GM19025 (cell line): ENCODE results near the gene SRL.
A peak's percentile ranks its signal among the peaks of the same experiment; 100 is the strongest.

Experiments used
- ATAC-seq: cut with Tn5 transposase; IDR thresholded peaks from one replicate; pipeline ENCODE4 v1.9.1; 2021; ENCODE audit warnings: mild to moderate bottlenecking, low read depth, moderate library complexity; ENCODE audit not compliant: unreplicated experiment

Gene SRL

GRCh38 chr16:4204521-4204920 lies 37.4 kb downstream of the SRL start:
- no peak for ATAC-seq

DNA sequence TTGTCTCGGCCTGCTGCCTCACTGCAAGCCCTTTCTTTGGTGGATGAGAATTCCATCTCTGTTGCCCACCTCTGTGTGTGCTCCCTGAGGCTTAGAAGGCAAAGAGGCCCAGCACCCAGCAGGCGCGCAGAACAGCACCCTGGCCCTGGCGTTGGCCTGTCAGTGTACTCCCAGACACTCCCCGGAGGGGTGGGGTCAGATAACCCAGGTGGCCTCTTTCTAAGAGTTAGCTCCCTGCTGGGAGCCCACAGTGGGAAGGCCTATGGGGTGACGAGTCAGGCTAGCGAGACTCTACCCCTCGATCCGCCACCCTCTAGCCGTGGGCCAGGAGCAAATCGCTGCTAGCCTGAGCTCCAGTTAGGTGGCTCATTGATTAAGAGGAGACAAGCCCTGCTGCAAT lies 38.1 kb downstream of the SRL start:
- ATAC-seq, result no peak

GRCh38 chr16:4202615-4203345 lies 39.1 kb downstream of the SRL start:
- ATAC-seq, result no peak

- ATAC-seq, result no peak
These were observed 41.1 kb downstream of the SRL start for GRCh38 chr16:4200781-4201137.

GRCh38 chr16:4200000-4200780 lies 41.7 kb downstream of the SRL start:
- no peak for ATAC-seq

DNA sequence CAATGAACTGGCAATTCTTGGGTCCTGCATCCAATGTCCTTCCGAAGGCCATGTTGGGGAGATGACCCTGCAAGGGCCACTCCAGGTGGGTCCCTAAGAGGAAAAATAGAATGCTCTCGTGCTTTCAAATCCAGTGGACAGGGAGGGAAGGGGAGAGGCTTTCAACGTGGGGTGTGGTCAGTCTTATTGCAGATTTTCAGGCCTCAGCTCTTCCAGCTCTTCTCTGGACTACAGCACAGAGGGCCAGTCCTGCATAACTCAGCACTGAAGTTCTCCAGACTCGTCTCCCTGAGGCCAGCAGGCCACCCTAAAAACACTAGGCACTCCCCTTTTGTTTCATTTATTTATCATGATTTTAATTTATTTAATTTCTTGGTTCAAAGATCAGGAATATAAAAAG lies 43.1 kb downstream of the SRL start:
- no peak for ATAC-seq

GRCh38 chr16:4194661-4195060 lies 47.2 kb downstream of the SRL start:
- no peak for ATAC-seq

GRCh38 chr16:4193920-4194319 lies 48.0 kb downstream of the SRL start:
- no peak for ATAC-seq

DNA sequence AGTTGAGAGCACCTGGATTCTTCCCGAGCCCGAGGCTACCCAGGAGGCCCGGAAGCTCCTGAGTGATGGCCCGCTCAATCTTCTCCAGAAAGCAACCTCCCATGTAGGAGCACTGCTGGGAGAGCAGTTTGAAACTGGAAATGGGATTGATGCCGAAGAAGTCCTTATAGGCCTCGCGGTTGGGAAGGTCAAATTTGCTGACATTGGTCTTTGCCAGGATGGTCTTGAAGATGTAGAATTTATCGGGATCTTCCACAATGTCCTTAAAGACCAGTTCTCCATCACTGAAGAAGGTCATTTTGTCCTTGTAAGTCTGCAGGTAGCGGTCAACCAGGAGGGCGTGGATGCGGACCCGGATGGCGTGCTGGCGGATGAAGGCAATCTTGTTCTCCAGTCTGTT lies 49.7 kb downstream of the SRL start:
- ATAC-seq, result no peak

DNA sequence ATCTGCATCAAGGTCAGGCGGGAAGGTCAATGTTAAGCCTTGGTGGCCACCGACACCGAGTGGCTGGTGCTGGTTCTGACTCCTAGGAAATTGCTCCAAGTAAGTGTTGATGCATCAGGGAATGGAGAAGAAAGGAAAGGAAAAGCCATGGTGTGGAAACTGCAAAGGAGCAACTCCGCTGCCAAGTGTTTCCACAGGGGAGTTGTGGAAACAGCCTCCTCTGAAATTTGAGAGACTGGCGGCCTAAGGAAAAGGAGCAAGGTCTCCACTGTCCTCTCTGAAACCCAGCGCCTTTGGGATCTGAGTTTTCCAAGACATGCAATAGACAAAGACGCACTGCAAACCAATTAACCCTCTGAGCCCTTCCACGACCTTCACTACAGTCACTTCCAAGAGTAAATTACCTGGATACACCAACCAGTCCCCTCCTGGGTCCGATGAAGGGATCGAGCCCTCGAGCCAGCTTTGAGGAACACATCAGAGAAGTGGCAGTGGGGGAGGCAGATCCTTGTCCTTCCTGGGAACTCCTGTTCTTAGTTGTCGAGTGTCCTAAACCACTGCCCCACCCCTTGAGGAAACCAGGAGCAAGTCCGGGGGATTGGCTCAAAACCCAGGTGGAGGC lies 51.1 kb downstream of the SRL start:
- no peak for ATAC-seq

GRCh38 chr16:4190086-4190485 lies 51.8 kb downstream of the SRL start:
- ATAC-seq, result no peak

DNA sequence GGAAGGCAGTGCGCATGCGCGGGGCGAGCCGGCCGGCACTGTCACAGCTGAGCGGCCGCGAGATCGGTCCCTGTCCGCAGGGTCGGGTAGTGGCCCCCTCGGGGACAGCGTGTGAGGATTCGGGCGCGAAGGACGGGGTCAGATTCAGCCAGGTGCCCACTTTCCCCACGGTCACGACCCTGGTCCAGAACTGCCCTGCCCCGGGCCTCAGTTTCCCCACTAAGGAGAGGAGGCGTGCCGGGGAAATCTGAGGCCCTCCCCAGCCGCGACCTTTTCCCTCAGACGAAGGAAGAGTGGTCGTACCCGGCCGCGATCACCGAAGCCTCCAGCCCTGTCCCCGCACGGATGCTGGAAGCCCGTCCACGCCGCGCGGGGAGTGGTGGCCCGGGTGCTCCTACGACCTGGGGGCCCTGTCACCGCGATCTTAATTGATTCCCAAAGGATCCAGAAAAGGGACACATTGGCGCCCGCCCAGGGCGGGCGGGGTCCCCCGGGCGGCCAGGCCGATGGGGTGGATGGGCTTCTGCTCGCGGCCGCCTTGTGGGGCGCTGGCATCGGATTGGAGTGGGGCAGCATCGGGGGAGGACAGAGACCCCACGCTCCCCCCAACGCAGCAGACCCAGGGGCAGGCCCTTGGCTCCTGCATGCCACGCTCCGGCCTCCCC lies 57.7 kb downstream of the SRL start:
- no peak for ATAC-seq

DNA sequence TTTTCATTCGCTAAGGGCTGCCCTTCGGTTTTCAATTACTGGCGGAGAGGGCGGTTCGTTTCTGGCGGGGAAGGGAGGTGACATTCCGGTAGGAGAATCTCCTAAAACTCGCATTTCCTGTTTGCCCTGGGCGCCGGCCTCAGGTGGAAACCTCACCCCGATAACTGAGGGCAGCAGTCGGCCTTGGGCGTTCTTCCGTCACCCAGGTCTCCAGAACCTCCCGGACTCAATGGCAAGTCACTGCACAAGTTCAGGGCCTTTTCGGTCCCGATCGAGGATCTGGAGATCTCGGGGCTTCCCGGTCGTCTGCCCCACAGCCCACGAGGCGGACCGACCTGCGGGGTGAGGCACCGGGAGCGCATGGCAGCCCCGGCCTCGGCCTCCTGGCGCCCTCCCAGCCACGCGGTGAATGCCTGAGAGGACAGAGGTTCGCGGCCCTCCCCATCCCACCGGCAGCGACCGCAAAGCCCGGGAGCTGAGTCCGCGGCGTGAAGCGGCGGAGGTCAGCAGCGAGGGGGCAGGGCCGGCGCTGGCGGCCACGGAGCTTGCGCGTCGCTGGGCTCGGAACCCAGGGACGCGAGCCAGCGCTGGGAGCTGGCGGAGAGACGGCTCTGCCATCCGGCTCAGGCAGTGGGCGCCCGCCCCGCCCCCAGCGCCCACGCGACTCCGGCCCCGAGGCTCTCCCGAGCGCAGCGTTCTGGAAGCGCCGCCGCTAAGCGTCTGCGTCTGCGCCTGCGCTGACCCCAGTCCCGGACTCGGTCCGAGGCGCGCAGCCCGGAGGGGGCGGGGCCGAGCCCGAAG lies 58.4 kb downstream of the SRL start:
- ATAC-seq, result peak; percentile 75

DNA sequence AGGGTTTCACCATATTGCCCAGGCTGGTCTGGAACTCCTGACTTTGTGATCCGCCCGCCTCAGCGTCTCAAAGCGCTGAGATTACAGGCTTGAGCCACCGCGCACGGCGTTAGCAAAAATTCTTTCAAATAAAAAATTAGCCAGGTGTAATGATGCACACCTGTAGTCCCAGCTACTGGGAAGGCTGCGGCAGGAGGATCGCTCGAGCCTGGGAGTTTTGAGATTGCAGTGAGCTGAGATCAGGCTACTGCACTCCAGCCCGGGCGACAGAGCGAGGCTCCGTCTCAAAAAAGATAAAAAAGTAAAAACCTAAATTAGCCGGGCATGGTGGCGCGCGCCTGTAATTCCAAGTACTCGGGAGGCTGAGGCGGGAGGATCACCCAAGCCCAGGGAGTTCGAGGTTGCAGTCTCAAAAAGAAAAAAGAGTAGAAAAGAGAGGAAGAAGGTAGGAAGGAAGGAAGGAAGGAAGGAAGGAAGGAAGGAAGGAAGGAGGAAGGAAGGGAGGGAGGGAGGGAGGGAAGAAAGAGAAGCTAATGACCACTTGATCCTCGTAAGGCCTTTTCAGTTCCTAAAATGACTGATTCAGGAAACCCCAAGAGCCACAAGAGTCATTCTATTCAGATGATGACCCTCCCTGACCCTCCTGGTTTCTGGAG lies 59.2 kb downstream of the SRL start:
- no peak for ATAC-seq

GRCh38 chr16:4180511-4180910 lies 61.4 kb downstream of the SRL start:
- ATAC-seq, result no peak

- ATAC-seq, result no peak
These were observed 62.1 kb downstream of the SRL start for GRCh38 chr16:4179763-4180260.

DNA sequence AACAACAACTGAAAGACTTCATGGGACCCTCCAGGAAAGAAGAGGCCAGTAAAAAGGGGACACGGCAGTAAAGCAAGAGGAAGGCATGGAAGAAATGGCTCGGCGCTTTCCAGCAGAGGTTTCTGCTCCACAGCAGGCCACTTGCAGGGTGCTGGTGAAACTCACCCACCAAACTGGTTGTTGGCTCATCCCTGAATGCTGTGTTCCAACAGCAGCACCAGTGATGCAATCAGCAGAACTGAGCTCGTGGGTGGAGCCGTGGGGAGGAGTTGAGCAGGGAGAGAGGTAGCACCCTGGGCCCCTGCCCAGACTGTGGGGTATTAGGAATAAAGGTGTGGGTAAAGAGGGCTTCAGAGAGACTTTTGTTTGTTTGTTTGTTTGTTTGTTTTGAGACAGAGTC lies 62.9 kb downstream of the SRL start:
- no peak for ATAC-seq

DNA sequence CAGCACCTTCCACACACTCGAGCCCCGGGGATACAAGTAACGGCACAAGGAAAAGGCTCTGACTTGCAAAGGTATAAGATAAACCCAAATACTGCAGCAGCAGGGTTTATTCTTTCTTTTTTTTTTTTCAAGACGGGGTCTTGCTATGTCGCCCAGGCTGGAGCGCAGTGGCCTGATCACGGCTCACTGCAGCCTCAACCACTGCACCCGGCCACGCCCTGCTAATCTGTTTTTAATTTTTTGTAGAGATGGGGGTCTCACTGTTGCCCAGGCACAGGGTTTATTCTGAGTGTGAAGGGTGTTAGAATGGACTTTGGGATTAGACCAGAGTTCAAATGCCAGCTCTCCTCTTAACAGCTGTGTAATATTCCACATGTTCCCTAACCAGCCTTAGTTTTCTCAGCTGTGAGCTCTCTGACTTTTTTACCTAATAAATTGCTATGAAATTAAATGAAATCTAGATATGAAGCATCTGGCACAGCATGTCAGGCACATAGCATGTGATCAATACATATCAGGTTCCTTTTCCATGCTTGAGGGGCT lies 63.3 kb downstream of the SRL start:
- no peak for ATAC-seq

DNA sequence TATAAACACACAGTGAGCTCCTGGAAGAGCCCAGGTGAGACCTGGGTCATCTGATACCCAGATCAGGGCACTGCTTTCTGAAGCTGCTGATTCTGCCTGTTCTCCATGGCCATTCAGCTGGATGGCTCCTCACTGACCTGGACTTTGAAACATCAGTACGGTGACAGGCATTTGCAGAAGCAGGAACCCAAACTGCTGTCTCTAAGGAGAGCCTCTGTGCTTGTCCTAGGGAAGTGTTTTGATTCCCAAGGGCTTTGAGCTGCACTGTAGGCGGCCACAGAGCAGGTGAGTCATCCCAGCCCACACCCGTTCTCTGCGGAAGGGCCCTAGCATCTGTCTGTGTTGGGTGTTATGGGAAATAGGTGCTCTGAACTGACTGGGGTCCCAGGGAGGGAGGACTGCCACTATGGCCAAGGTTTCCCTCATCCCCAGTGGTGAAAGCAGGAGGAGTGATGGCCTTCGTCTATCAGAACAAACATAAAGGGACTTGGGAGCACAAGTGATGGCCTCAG lies 64.9 kb downstream of the SRL start:
- ATAC-seq, result peak; percentile 70
